ENCODE results near the gene SUPT3H.

SUPT3H gene

GRCh38 chr6:44850312-44850711, 527.4 kb downstream of the SUPT3H start:
- Histone ChIP-seq H2BK12ac (ENCODE audit: low read length) (no peak overlapping the region), H3K4ac (ENCODE audit: low read depth, low read length) (no peak overlapping the region), H3K4me1 (ENCODE audit: control insufficient read depth in 1 of 2, insufficient read depth in 2 of 2, low read length in 2 of 2) (no peaks in the 10 kb centered on the region), H3K23ac (ENCODE audit: low read length) (no peak overlapping the region), H3K27me3 (ENCODE audit: insufficient read depth, low read length) (no peaks in the 10 kb centered on the region), H3K14ac (ENCODE audit: low read length) (no peak overlapping the region), H4K8ac (ENCODE audit: low read depth, low read length) (no peak overlapping the region), H2AFZ (ENCODE audit: insufficient read depth, low read length, poor library complexity) (no peak overlapping the region), H3K27ac (ENCODE audit: low read depth, low read length) (no peak overlapping the region), H4K91ac (ENCODE audit: low read depth, low read length) (no peak overlapping the region), H3K4me2 (ENCODE audit: low read length) (no peak overlapping the region), H4K12ac (ENCODE audit: low read depth, low read length) (no peak overlapping the region), H3K36me3 (ENCODE audit: control insufficient read depth in 1 of 2, insufficient read depth in 2 of 2, low read length in 2 of 2) (no peaks in the 10 kb centered on the region), H3K79me1 (ENCODE audit: low read length) (no peaks in the 10 kb centered on the region), H2AK5ac (ENCODE audit: low read length) (no peak overlapping the region), H3K18ac (ENCODE audit: low read length) (no peak overlapping the region), H3K9me3 (ENCODE audit: insufficient read depth, low read depth, low read length) (no peaks in the 10 kb centered on the region), H2BK5ac (ENCODE audit: low read depth, low read length, poor library complexity) (no peak overlapping the region), H3K4me3 (ENCODE audit: low read depth, low read length) (no peak overlapping the region), H3K9ac (ENCODE audit: low read length) (no peak overlapping the region), H2BK120ac (ENCODE audit: insufficient read depth, low read length, poor library complexity) (no peak overlapping the region), H3K79me2 (ENCODE audit: control insufficient read depth, insufficient read depth, low read length, poor library complexity) (no peaks in the 10 kb centered on the region)
- no peak for DNase-seq

- Histone ChIP-seq H2BK12ac (ENCODE audit: low read length) (no peak overlapping the region), H2BK5ac (ENCODE audit: low read depth, low read length, poor library complexity) (no peak overlapping the region), H3K18ac (ENCODE audit: low read length) (no peak overlapping the region), H3K79me2 (ENCODE audit: control insufficient read depth, insufficient read depth, low read length, poor library complexity) (no peaks in the 10 kb centered on the region), H3K23ac (ENCODE audit: low read length) (no peak overlapping the region), H3K4me3 (ENCODE audit: low read depth, low read length) (no peak overlapping the region), H4K8ac (ENCODE audit: low read depth, low read length) (no peak overlapping the region), H3K79me1 (ENCODE audit: low read length) (no peaks in the 10 kb centered on the region), H2AK5ac (ENCODE audit: low read length) (no peak overlapping the region), H4K91ac (ENCODE audit: low read depth, low read length) (no peak overlapping the region), H3K14ac (ENCODE audit: low read length) (no peak overlapping the region), H3K36me3 (ENCODE audit: control insufficient read depth in 1 of 2, insufficient read depth in 2 of 2, low read length in 2 of 2) (no peaks in the 10 kb centered on the region), H2AFZ (ENCODE audit: insufficient read depth, low read length, poor library complexity) (no peak overlapping the region), H3K4me2 (ENCODE audit: low read length) (no peak overlapping the region), H3K4me1 (ENCODE audit: control insufficient read depth in 1 of 2, insufficient read depth in 2 of 2, low read length in 2 of 2) (no peaks in the 10 kb centered on the region), H3K27ac (ENCODE audit: low read depth, low read length) (no peak overlapping the region), H3K9me3 (ENCODE audit: insufficient read depth, low read depth, low read length) (no peaks in the 10 kb centered on the region), H4K12ac (ENCODE audit: low read depth, low read length) (no peak overlapping the region), H3K4ac (ENCODE audit: low read depth, low read length) (no peak overlapping the region), H2BK120ac (ENCODE audit: insufficient read depth, low read length, poor library complexity) (no peak overlapping the region), H3K9ac (ENCODE audit: low read length) (no peak overlapping the region), H3K27me3 (ENCODE audit: insufficient read depth, low read length) (no peaks in the 10 kb centered on the region)
- no CpG with 5 or more reads among the region's 1 CpG for WGBS (ENCODE audit: extremely low coverage, insufficient coverage, insufficient read length)
- no peak for DNase-seq
These were observed 527.9 kb downstream of the SUPT3H start for GRCh38 chr6:44849806-44850205.

GRCh38 chr6:44843734-44844133, 534.0 kb downstream of the SUPT3H start:
- H2AK5ac ChIP-seq (ENCODE audit: low read length) = no peak overlapping the region
- no peak overlapping the region for H2BK120ac ChIP-seq (ENCODE audit: insufficient read depth, low read length, poor library complexity)
- DNase-seq = no peak
- WGBS (ENCODE audit: extremely low coverage, insufficient coverage, insufficient read length) = no CpG with 5 or more reads among the region's 3 CpGs
- no peak overlapping the region for H2BK5ac ChIP-seq (ENCODE audit: low read depth, low read length, poor library complexity)
- no peak overlapping the region for H2BK12ac ChIP-seq (ENCODE audit: low read length)
- H2AFZ ChIP-seq (ENCODE audit: insufficient read depth, low read length, poor library complexity) = no peak overlapping the region
- no peak overlapping the region for H3K18ac ChIP-seq (ENCODE audit: low read length)
- no peak overlapping the region for H3K23ac ChIP-seq (ENCODE audit: low read length)
- H3K4me1 ChIP-seq (ENCODE audit: control insufficient read depth in 1 of 2, insufficient read depth in 2 of 2, low read length in 2 of 2) = no peaks in the 10 kb centered on the region
- no peak overlapping the region for H4K8ac ChIP-seq (ENCODE audit: low read depth, low read length)
- no peak overlapping the region for H3K4me3 ChIP-seq (ENCODE audit: low read depth, low read length)
- no peak overlapping the region for H3K4me2 ChIP-seq (ENCODE audit: low read length)
- H3K79me1 ChIP-seq (ENCODE audit: low read length) = no peaks in the 10 kb centered on the region
- no peak overlapping the region for H3K9ac ChIP-seq (ENCODE audit: low read length)
- no peak overlapping the region for H4K12ac ChIP-seq (ENCODE audit: low read depth, low read length)
- no peak overlapping the region for H3K27ac ChIP-seq (ENCODE audit: low read depth, low read length)
- H3K9me3 ChIP-seq (ENCODE audit: insufficient read depth, low read depth, low read length) = no peaks in the 10 kb centered on the region
- H3K79me2 ChIP-seq (ENCODE audit: control insufficient read depth, insufficient read depth, low read length, poor library complexity) = no peaks in the 10 kb centered on the region
- H3K36me3 ChIP-seq (ENCODE audit: control insufficient read depth in 1 of 2, insufficient read depth in 2 of 2, low read length in 2 of 2) = no peaks in the 10 kb centered on the region
- H3K4ac ChIP-seq (ENCODE audit: low read depth, low read length) = no peak overlapping the region
- H4K91ac ChIP-seq (ENCODE audit: low read depth, low read length) = no peak overlapping the region
- no peak overlapping the region for H3K14ac ChIP-seq (ENCODE audit: low read length)
- no peaks in the 10 kb centered on the region for H3K27me3 ChIP-seq (ENCODE audit: insufficient read depth, low read length)

- Histone ChIP-seq H4K91ac (ENCODE audit: low read depth, low read length) (no peak overlapping the region), H3K79me2 (ENCODE audit: control insufficient read depth, insufficient read depth, low read length, poor library complexity) (no peaks in the 10 kb centered on the region), H3K4ac (ENCODE audit: low read depth, low read length) (no peak overlapping the region), H3K4me1 (ENCODE audit: control insufficient read depth in 1 of 2, insufficient read depth in 2 of 2, low read length in 2 of 2) (no peaks in the 10 kb centered on the region), H3K36me3 (ENCODE audit: control insufficient read depth in 1 of 2, insufficient read depth in 2 of 2, low read length in 2 of 2) (no peaks in the 10 kb centered on the region), H3K27ac (ENCODE audit: low read depth, low read length) (no peak overlapping the region), H3K18ac (ENCODE audit: low read length) (no peak overlapping the region), H2BK120ac (ENCODE audit: insufficient read depth, low read length, poor library complexity) (no peak overlapping the region), H3K14ac (ENCODE audit: low read length) (no peak overlapping the region), H2AK5ac (ENCODE audit: low read length) (no peak overlapping the region), H2BK5ac (ENCODE audit: low read depth, low read length, poor library complexity) (no peak overlapping the region), H3K4me2 (ENCODE audit: low read length) (no peak overlapping the region), H2AFZ (ENCODE audit: insufficient read depth, low read length, poor library complexity) (no peak overlapping the region), H4K12ac (ENCODE audit: low read depth, low read length) (no peak overlapping the region), H3K9ac (ENCODE audit: low read length) (no peak overlapping the region), H4K8ac (ENCODE audit: low read depth, low read length) (no peak overlapping the region), H3K9me3 (ENCODE audit: insufficient read depth, low read depth, low read length) (no peaks in the 10 kb centered on the region), H3K23ac (ENCODE audit: low read length) (no peak overlapping the region), H3K27me3 (ENCODE audit: insufficient read depth, low read length) (no peaks in the 10 kb centered on the region), H3K79me1 (ENCODE audit: low read length) (no peaks in the 10 kb centered on the region), H2BK12ac (ENCODE audit: low read length) (no peak overlapping the region), H3K4me3 (ENCODE audit: low read depth, low read length) (no peak overlapping the region)
- no CpG with 5 or more reads among the region's 3 CpGs for WGBS (ENCODE audit: extremely low coverage, insufficient coverage, insufficient read length)
- DNase-seq = no peak
These were observed 535.1 kb downstream of the SUPT3H start for GRCh38 chr6:44842616-44843015.

Measured in trophoblast cell (in vitro differentiated cells and primary cell).